Transverse colon (tissue), 4 donors: ENCODE measurements around the gene ARHGAP18. TPM values are rescaled to one million over a fixed set of nuclear protein-coding genes. Genes with fewer than 3 reads are reported as not detected.

ENCODE experiments used
- DNase-seq: peaks from one replicate; pipeline ENCODE4 v3.0.0-alpha.2; 2019
- H3K27ac ChIP-seq, 4 donors: fragments of 200-600 bp; sonication (generic); 2 replicates each; pipeline ENCODE4 v1.5.1; 2016 to 2018; ENCODE audit warnings: inconsistent platforms in 4 of 4
- H3K27me3 ChIP-seq: fragments of 200-600 bp; sonication (generic); 2 replicates; pipeline ENCODE4 v1.5.1; 2017; ENCODE audit warnings: inconsistent platforms
- H3K36me3 ChIP-seq, 4 donors: fragments of 200-600 bp; sonication (generic); 2 replicates each; pipeline ENCODE4 v1.5.1; 2017 to 2019; ENCODE audit warnings: inconsistent platforms in 4 of 4
- H3K4me1 ChIP-seq, 4 donors: fragments of 200-600 bp; sonication (generic); 2 replicates each; pipeline ENCODE4 v1.5.1; 2017 to 2020; ENCODE audit warnings: inconsistent platforms in 4 of 4
- H3K4me3 ChIP-seq, 4 donors: fragments of 200-600 bp; sonication (generic); 1 replicate in 1 of 4; 2 replicates in 3 of 4; pipeline versions ENCODE4 v1.5.1 to v1.6.1; 2017 to 2019; ENCODE audit warnings: inconsistent platforms in 4 of 4
- H3K9me3 ChIP-seq, 2 donors: fragments of 200-600 bp; sonication (generic); 2 replicates each; pipeline ENCODE4 v1.5.1; 2017 to 2019; ENCODE audit warnings: inconsistent platforms in 2 of 2
- CTCF ChIP-seq, 5 experiments: fragments of 200-600 bp in 3 of 5; fragments of 450-650 bp in 2 of 5; sonication (generic) in 3 of 5; IDR thresholded peaks; 1 replicate in 2 of 5; 2 replicates in 3 of 5; pipeline ENCODE4 v1.5.1; 2016 to 2017; ENCODE audit warnings: antibody characterized with exemption in 5 of 5, inconsistent platforms in 3 of 5, mild to moderate bottlenecking in 2 of 5, moderate library complexity in 1 of 5
- EP300 ChIP-seq: sonication (generic); formaldehyde crosslinking; IDR thresholded peaks from one replicate; pipeline ENCODE4 v1.6.1; 2017; ENCODE audit warnings: antibody characterized with exemption, low read depth
- POLR2A ChIP-seq: fragments of 450-650 bp; IDR thresholded peaks from one replicate; pipeline ENCODE4 v1.6.1; 2016; ENCODE audit warnings: antibody characterized with exemption, mild to moderate bottlenecking, moderate library complexity
- POLR2AphosphoS5 ChIP-seq, 3 donors: sonication (generic); formaldehyde crosslinking; IDR thresholded peaks; one replicate each; pipeline ENCODE4 v1.6.1; 2016; ENCODE audit warnings: antibody characterized with exemption in 3 of 3
- WGBS, 2 donors: methylation state at CpG; one replicate each; pipeline ENCODE4 v1.1.5; 2018; ENCODE audit warnings: low coverage in 1 of 2; 5-methylcytosine and 5-hydroxymethylcytosine counted together
- in situ Hi-C, 4 donors: fragments of 200-750 bp; cut with MboI; loops; one replicate each; pipeline versions ENCODE4 v1.15.0 to v1.15.1; 2017; ENCODE audit warnings: low sequenced_read_pairs in 3 of 4, low pct_ligation_motif_present in 1 of 4, low pct_unique_long_range_greater_than_20kb in 1 of 4
- intact Hi-C: fragments of 100-400 bp; cut with DNase I; formaldehyde crosslinking; loops from one replicate; pipeline ENCODE4 v1.15.1; 2023; ENCODE audit warnings: low total_unique reads
- total RNA-seq, 4 donors: library from RNA; depleted of rRNA; stranded (reverse); fragments of >200 nt; gene quantifications; one replicate each; pipeline ENCODE4 v1.1.0, GENCODE V29; 2016

The ARHGAP18 gene
- total RNA-seq, 4 donors from 2014 or later = 5.2 to 21.8 (median 13.0) TPM

GRCh38 chr6:129697788-129698187 is 12.2 kb downstream of the ARHGAP18 start:
- DNase-seq = no peak
- TF ChIP-seq POLR2A (no peak), POLR2AphosphoS5 (IDR thresholded peaks at IDR 0.05) (no peak), EP300 (no peak), CTCF (IDR thresholded peaks at IDR 0.05) (no peak)

GRCh38 chr6:129696843-129697242 is 13.1 kb downstream of the ARHGAP18 start:
- Histone ChIP-seq H3K4me3 (no peak overlapping the region), H3K4me1 (peaks cover 11 to 41% (median 19%) of the 10 kb centered on the region in 4 donors), H3K9me3 (no peaks in the 10 kb centered on the region), H3K36me3 (no peaks in the 10 kb centered on the region), H3K27ac (no peak overlapping the region), H3K27me3 (no peaks in the 10 kb centered on the region)
- intact Hi-C loops = no loop called here
- in situ Hi-C loops = no loop called here
- WGBS, 2 donors = 84 to 85% methylated on average over 3 of the region's 3 CpGs
- TF ChIP-seq POLR2AphosphoS5 (IDR thresholded peaks at IDR 0.05) (no peak), POLR2A (no peak), EP300 (no peak), CTCF (IDR thresholded peaks at IDR 0.05) (no peak)
- no peak for DNase-seq

More at GRCh38 chr6:129697788-129698187, 12.2 kb downstream of the ARHGAP18 start:
- intact Hi-C loops = no loop called here
- Histone ChIP-seq H3K4me3 (no peak overlapping the region), H3K27ac (no peak overlapping the region), H3K27me3 (no peaks in the 10 kb centered on the region), H3K4me1 (peaks cover 11 to 42% (median 19%) of the 10 kb centered on the region in 4 donors), H3K9me3 (no peaks in the 10 kb centered on the region), H3K36me3 (no peaks in the 10 kb centered on the region)
- in situ Hi-C loops = no loop called here
- 79 to 82% methylated on average over 2 of the region's 2 CpGs for WGBS, 2 donors

- TF ChIP-seq POLR2A (no peak), POLR2AphosphoS5 (IDR thresholded peaks at IDR 0.05) (no peak), EP300 (no peak), CTCF (IDR thresholded peaks at IDR 0.05) (no peak)
- WGBS, 2 donors = 33 to 38% methylated on average over 1 of the region's 1 CpG
- no peak overlapping the region for H3K4me3 ChIP-seq
- peak overlapping the region in 1 of 4 donors; percentile 15 for H3K27ac ChIP-seq
- H3K27me3 ChIP-seq = no peaks in the 10 kb centered on the region
- H3K36me3 ChIP-seq = no peaks in the 10 kb centered on the region
- in situ Hi-C loops (no loop called here), intact Hi-C loops (no loop called here)
- H3K4me1 ChIP-seq = peaks cover 11 to 38% (median 19%) of the 10 kb centered on the region in 4 donors
- no peak for DNase-seq
- H3K9me3 ChIP-seq = no peaks in the 10 kb centered on the region
Measured at GRCh38 chr6:129696028-129696418, 14.0 kb downstream of the ARHGAP18 start.

GRCh38 chr6:129695373-129696027 is 14.5 kb downstream of the ARHGAP18 start:
- Histone ChIP-seq H3K27me3 (no peaks in the 10 kb centered on the region), H3K4me1 (peaks cover 11 to 38% (median 19%) of the 10 kb centered on the region in 4 donors), H3K27ac (peak overlapping the region in 2 of 4 donors; percentile 15 to 23), H3K9me3 (no peaks in the 10 kb centered on the region), H3K36me3 (no peaks in the 10 kb centered on the region), H3K4me3 (no peak overlapping the region)
- in situ Hi-C loops (no loop called here), intact Hi-C loops (no loop called here)
- no peak for TF ChIP-seq POLR2AphosphoS5 (IDR thresholded peaks at IDR 0.05)
- TF ChIP-seq CTCF (IDR thresholded peaks at IDR 0.05) = no peak
- TF ChIP-seq POLR2A = no peak
- TF ChIP-seq EP300 = no peak
- DNase-seq = no peak
- 31% methylated on average over 3 of the region's 3 CpGs for WGBS, 2 donors
